Heart right ventricle (tissue), 16 donors: ENCODE data around the gene VPS35. TPM values are rescaled to one million over a fixed set of nuclear protein-coding genes. Genes with fewer than 3 reads are reported as not detected.

ENCODE experiments used
- ATAC-seq, 8 donors: fragments of 200-7000 bp; cut with Tn5 transposase; one replicate each; pipeline ENCODE4 v1.9.1; 2020; ENCODE audit warnings: mild to moderate bottlenecking in 8 of 8, moderate library complexity in 8 of 8, moderate number of reproducible peaks in 1 of 8
- DNase-seq, 2 donors: peaks; one replicate each; pipeline ENCODE4 v3.0.0-alpha.2; 2020
- H3K27ac ChIP-seq, 10 donors: fragments of 200-600 bp; sonication (generic) in 2 of 10; one replicate each; pipeline versions ENCODE4 v1.5.0 to v1.8.0; 2020 to 2022; ENCODE audit warnings: mild to moderate bottlenecking in 3 of 10
- H3K27me3 ChIP-seq, 7 donors: fragments of 200-600 bp; one replicate each; pipeline ENCODE4 v1.8.0; 2021 to 2022; ENCODE audit warnings: mild to moderate bottlenecking in 2 of 7
- H3K36me3 ChIP-seq, 9 donors: fragments of 200-600 bp; sonication (generic) in 1 of 9; one replicate each; pipeline versions ENCODE4 v1.5.0 to v1.8.0; 2020 to 2022; ENCODE audit warnings: mild to moderate bottlenecking in 2 of 9
- H3K4me1 ChIP-seq, 9 donors: fragments of 200-600 bp; sonication (generic) in 1 of 9; one replicate each; pipeline versions ENCODE4 v1.5.0 to v1.8.0; 2020 to 2022; ENCODE audit warnings: mild to moderate bottlenecking in 4 of 9
- H3K4me3 ChIP-seq, 10 donors: fragments of 200-600 bp; sonication (generic) in 2 of 10; one replicate each; pipeline versions ENCODE4 v1.5.0 to v1.8.0; 2020 to 2022; ENCODE audit warnings: mild to moderate bottlenecking in 7 of 10, moderate library complexity in 2 of 10
- H3K9me3 ChIP-seq, 11 donors: fragments of 200-600 bp in 10 of 11; sonication (generic) in 2 of 11; one replicate each; pipeline versions ENCODE4 v1.5.0 to v1.8.0; 2013 to 2022; ENCODE audit warnings: mild to moderate bottlenecking in 2 of 11, control low read depth in 1 of 11, moderate library complexity in 1 of 11
- CTCF ChIP-seq, 9 donors: fragments of 200-600 bp; sonication (generic) in 2 of 9; IDR thresholded peaks; one replicate each; pipeline versions ENCODE4 v1.5.0 to v1.8.0; 2021 to 2022; ENCODE audit warnings: antibody characterized with exemption in 9 of 9, mild to moderate bottlenecking in 5 of 9, moderate library complexity in 1 of 9
- WGBS, 2 donors: extraction: QIAGEN DNeasy Blood & Tissue Kit; methylation state at CpG; one replicate each; pipeline ENCODE4 v1.1.7; 2013; ENCODE audit warnings: inconsistent platforms in 1 of 2; 5-methylcytosine and 5-hydroxymethylcytosine counted together
- intact Hi-C, 10 donors: fragments of 100-400 bp; cut with DNase I; formaldehyde crosslinking; loops; one replicate each; pipeline versions ENCODE4 v1.11.1 to v1.14.2; 2022
- polyA plus RNA-seq, 2 donors: library from polyadenylated mRNA; stranded (reverse); fragments of 200-250 nt; gene quantifications; one replicate each; pipeline ENCODE4 v1.2.3, GENCODE V29; 2013
- total RNA-seq, 10 donors: library from RNA; stranded (reverse); fragmentation: NEBNext Ultra II Directional in 3 of 10; extraction: Animal tissue kit (Norgen Biotek cat#: 25700) in 3 of 10; gene quantifications; one replicate each; pipeline versions ENCODE4 v1.2.1 to v1.2.4, GENCODE V29; 2021 to 2023
- donor health status: Arrhythmogenic right ventricular cardiomyopathy.
- donor health status: ischemic (EF 13 %, LVEDD 7.1; RV severe dilation, severe dysfunction).
- donor health status: healthy with polysubstance abuse.
- donor health status: DM: no; HTN: yes; CAD: no.
- donor health status: DM: no; HTN: no; CAD: no.
- donor health status: ischemic (EF 25% LVEDD 6.9; RV normal size, moderate dysfunction).
- donor health status: ischemic (EF 25% LVEDD 5.7; RV mildly dilated, moderate dysfunction).
- donor health status: healthy.
- donor health status: DM: yes; HTN: yes; CAD: no.
- donor health status: Ischemic cardiomyopathy.
- donor health status: ischemic (EF 35%, LVEDD 5.7; RV mildly dilated, moderate dysfunction).
- donor health status: nonischemic (EF 11% LVEDD 7.7; RV severe dilation, severe dysfunction).
- donor health status: DM: yes; HTN: yes; CAD: no.
- donor health status: PGD.
- donor health status: ischemic (EF 29% LVEDD 5.4; RV normal size, mild dysfunction).
- donor health status: nonischemic (EF 23%, LVEDD 6.1; RV moderate dilation, normal function).

Gene VPS35
- total and polyA plus RNA-seq, 12 donors: 12.7 to 106 (median 89.6) TPM

GRCh38 chr16:46733319-46733830 is 44.4 kb upstream of the VPS35 start:
- H3K4me3 ChIP-seq: no peak overlapping the region
- H3K27me3 ChIP-seq: no peaks in the 10 kb centered on the region
- DNase-seq (no peak), ATAC-seq (no peak)
- TF ChIP-seq CTCF (IDR thresholded peaks at IDR 0.05): no peak
- H3K9me3 ChIP-seq: no peaks in the 10 kb centered on the region
- WGBS, 2 donors: 65 to 79% methylated on average over 9 of the region's 9 CpGs
- intact Hi-C loops: no loop called here
- H3K36me3 ChIP-seq: peaks cover 0 to 30% (median 0%) of the 10 kb centered on the region in 9 donors
- peak overlapping the region in 5 of 10 donors; percentile 2 to 80 (median 71) for H3K27ac ChIP-seq
- H3K4me1 ChIP-seq: peaks cover 9 to 68% (median 35%) of the 10 kb centered on the region in 9 donors

- peaks cover 9 to 60% (median 33%) of the 10 kb centered on the region in 9 donors for H3K4me1 ChIP-seq
- 69 to 76% methylated on average over 4 of the region's 4 CpGs for WGBS, 2 donors
- TF ChIP-seq CTCF (IDR thresholded peaks at IDR 0.05): no peak
- no peak overlapping the region for H3K4me3 ChIP-seq
- intact Hi-C loops: no loop called here
- peak overlapping the region in 8 of 10 donors; percentile 25 to 80 (median 67) for H3K27ac ChIP-seq
- DNase-seq (no peak), ATAC-seq (peak in 1 of 8 donors; percentile 3)
- no peaks in the 10 kb centered on the region for H3K27me3 ChIP-seq
- H3K9me3 ChIP-seq: no peaks in the 10 kb centered on the region
- peaks cover 0 to 30% (median 0%) of the 10 kb centered on the region in 9 donors for H3K36me3 ChIP-seq
Measured at GRCh38 chr16:46732561-46732960, 43.6 kb upstream of the VPS35 start.

GRCh38 chr16:46731691-46732555 is 42.9 kb upstream of the VPS35 start:
- peak in 7 of 8 donors; percentile 7 to 72 (median 63) for ATAC-seq
- Histone ChIP-seq H3K4me3 (no peak overlapping the region), H3K36me3 (peaks cover 0 to 33% (median 0%) of the 10 kb centered on the region in 9 donors), H3K27ac (peak overlapping the region in 9 of 10 donors; percentile 25 to 80 (median 65)), H3K4me1 (peaks cover 4 to 54% (median 30%) of the 10 kb centered on the region in 9 donors), H3K27me3 (no peaks in the 10 kb centered on the region), H3K9me3 (no peaks in the 10 kb centered on the region)
- 52 to 60% methylated on average over 23 of the region's 23 CpGs for WGBS, 2 donors
- intact Hi-C loops: no loop called here
- TF ChIP-seq CTCF (IDR thresholded peaks at IDR 0.05): no peak
- DNase-seq: peak; percentile 41 to 54

GRCh38 chr16:46730801-46731690 is 42.1 kb upstream of the VPS35 start:
- intact Hi-C loops: no loop called here
- H3K4me3 ChIP-seq: peak overlapping the region in 1 of 10 donors; percentile 9
- H3K4me1 ChIP-seq: peaks cover 0 to 51% (median 26%) of the 10 kb centered on the region in 9 donors
- H3K9me3 ChIP-seq: no peaks in the 10 kb centered on the region
- 43 to 51% methylated on average over 17 of the region's 17 CpGs for WGBS, 2 donors
- peak; percentile 47 to 81 (median 66) for ATAC-seq
- TF ChIP-seq CTCF (IDR thresholded peaks at IDR 0.05): no peak
- peaks cover 0 to 39% (median 0%) of the 10 kb centered on the region in 9 donors for H3K36me3 ChIP-seq
- H3K27ac ChIP-seq: peak overlapping the region; percentile 26 to 80 (median 64)
- no peaks in the 10 kb centered on the region for H3K27me3 ChIP-seq
- DNase-seq: peak in 1 of 2 donors; percentile 40
